Stimulated activated CD4-positive, alpha-beta T cell treated with anti-CD3 and anti-CD28 coated beads, Interleukin-1b, Interleukin-23, amount 100 ng/mL, for 24 hours (primary cell): ENCODE results near the gene ULK1.

Experiments used
- DNase-seq, 4 experiments: peaks; one replicate each; pipeline ENCODE4 v3.0.0-alpha.2; 2020; ENCODE audit warnings: low read depth in 4 of 4, low spot score in 1 of 4

The ULK1 gene

DNA sequence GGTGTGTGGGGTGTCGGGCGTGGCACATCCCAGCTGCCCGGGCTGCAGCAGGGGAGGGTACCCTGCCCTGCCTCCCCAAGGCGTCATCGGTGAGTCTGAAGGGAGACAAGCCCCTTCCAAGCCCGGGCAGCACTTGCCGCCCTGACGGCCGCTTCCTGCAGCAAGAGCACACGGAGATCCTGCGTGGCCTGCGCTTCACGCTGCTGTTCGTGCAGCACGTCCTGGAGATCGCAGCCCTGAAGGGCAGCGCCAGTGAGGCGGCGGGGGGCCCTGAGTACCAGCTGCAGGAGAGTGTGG lies 24.6 kb downstream of the ULK1 start:
- no peak for DNase-seq

DNA sequence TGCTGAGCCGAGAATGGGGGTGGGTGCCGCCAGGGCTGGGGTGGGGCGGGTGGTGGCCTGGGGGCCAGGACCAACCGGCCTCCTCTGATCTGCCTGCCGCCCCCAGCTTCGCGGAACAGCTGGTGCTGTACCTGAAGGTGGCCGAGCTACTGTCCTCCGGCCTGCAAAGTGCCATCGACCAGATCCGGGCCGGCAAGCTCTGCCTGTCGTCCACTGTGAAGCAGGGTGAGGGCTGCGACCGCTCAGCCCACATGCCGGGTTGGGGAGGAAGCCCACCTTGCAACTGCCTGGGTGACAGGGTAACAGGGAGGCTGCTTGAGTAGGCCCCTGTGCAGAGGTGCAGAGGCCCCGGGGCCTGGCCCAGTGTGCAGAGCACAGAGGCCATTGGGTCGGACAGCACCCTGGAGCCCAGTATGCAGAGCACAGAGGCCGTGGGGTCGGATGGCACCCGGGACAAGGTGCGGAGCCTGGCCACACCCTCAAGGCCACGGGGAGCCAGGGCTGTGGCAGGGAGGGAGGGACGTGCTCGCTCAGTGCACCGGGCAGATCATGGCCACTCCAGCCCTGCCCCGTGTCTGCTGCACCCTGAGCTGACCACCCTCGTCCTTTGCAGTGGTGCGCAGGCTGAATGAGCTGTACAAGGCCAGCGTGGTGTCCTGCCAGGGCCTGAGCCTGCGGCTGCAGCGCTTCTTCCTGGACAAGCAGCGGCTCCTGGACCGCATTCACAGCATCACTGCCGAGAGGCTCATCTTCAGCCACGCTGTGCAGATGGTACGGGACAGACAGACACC lies 25.1 kb downstream of the ULK1 start:
- no peak for DNase-seq

DNA sequence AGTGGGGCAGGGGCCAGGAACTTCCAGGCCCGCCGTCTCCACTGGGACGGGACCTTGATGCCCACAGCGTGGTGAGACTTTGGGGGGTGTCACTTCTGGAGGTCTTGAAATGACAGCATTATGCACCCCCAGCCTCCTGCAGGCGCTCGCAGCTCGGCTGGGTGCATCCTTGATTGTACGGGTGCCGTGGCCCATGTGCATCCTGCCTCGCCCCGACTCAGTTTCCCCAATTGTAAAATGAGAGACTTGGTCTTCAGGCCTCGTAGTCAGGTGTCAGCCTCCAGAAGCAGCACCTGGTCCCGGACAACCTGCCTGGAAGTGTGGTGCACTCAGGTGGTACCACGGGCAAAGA lies 25.7 kb downstream of the ULK1 start:
- DNase-seq, result no peak

DNA sequence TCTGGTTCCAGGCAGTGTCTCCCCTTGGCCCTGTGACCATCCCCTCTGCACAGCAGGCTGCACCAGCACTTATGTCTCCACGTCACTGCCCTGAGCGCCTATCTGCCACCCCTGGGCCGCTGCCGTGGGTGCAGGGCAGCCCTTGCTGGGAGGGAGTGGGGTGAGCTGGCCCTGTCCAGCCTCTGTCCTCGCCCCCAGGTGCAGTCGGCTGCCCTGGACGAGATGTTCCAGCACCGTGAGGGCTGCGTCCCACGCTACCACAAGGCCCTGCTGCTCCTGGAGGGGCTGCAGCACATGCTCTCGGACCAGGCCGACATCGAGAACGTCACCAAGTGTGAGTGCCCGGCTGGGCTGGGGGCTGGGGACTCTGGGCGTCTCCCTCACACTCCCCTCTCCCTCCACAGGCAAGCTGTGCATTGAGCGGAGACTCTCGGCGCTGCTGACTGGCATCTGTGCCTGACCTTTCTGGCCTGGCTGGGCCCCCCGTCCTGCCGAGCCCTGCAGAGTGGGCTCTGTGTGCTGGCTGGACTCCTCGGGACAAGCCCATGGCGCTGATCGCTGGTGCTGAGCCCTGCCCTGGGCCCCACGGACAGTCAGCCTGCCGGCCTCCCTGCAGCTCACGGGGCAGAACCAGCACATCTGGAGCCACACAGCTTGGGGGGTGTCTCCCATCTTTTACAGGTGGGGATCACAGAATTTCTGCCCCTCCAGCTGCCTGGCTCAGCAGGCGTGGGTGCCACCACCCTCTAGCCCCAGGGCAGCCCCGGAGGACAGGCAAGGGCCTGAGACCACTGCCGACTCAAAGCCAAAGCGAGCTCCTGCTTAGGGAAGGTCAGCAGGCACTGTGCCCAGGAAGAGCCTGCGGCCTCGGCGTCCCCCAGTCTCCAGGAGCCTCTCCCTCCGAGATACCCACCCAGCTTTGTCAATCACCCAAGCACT lies 26.7 kb downstream of the ULK1 start:
- DNase-seq, result no peak

DNA sequence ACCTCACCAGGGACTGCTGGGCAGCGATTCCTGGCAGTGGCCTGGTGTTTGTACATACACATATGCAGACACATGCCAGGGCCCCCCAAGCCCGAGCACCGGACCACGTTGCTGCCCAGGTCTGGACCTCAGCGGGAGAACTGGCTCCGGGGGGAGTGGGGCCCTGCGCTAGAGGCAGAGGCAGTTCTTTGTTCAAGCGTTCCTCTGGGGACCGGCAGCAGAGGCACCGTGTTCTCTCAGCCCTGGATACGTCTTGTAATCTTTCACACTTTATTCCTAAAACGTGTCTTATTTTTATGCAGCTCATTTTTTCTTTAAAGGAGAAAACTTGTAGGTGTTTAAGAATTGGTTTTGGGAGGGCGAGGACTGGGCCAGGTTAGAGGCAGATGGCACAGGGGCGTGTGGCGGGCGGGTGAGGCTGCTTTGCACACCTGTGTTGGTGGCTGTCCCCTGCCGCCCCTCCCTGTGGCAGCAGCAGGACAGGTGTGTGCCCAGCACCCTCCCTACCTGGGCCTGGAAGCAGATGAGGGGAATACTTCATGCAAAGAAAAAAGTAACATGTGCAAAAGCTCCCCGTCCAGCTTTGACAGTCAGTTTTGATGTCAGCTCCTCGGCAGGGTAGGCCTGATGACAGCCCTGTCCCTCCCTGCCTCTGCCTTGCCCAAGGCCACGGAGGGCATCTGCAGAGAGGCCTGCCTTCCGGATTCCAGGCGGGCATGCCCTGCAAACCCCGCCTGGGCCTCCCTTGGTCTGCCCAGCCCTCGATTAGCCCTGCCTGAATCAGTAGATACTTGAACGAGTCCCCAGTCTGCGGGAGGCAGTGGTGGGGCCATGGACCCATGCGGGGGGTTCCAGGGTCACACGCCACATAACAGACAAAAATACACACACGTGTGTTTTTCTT lies 27.7 kb downstream of the ULK1 start:
- no peak for DNase-seq

DNA sequence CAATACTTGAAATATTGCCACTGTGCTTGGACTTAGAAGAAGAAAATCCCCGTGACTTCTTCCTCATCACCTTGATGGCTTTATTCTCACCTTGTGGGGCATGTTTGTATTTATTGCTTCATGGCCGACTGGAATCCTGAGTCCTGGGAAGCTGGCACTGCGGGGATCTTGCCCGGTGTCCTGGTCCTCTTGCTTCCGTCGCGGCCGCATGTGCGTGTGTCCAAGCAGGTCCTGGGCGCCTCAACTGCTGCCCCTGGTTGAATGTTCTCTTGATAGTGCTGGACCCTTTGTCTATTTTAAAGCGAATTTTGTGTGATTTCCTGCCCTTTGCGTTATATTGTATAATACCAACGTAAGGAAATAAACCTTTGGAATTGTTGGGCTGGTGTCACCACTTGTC lies 28.4 kb downstream of the ULK1 start:
- DNase-seq, result no peak

DNA sequence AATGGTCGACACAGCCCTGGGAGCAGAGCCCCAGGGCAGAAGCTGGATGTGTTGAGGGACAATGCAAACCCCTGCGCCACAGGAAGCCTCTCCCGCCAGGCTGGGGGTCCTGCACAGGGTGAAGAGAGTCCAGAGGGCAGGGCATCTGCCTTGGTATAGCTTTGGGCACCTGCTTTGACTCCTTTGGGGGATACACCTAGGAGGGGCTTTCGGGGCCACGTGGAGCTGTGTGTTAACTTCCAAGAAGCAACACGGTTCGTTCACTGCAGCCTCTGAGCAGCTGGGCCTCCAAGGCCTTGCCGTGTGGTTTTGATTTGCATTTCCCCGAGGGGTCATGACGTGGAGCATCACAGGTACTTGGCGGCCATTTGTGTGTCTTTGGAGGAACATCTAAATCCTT lies 28.8 kb downstream of the ULK1 start:
- DNase-seq, result no peak

DNA sequence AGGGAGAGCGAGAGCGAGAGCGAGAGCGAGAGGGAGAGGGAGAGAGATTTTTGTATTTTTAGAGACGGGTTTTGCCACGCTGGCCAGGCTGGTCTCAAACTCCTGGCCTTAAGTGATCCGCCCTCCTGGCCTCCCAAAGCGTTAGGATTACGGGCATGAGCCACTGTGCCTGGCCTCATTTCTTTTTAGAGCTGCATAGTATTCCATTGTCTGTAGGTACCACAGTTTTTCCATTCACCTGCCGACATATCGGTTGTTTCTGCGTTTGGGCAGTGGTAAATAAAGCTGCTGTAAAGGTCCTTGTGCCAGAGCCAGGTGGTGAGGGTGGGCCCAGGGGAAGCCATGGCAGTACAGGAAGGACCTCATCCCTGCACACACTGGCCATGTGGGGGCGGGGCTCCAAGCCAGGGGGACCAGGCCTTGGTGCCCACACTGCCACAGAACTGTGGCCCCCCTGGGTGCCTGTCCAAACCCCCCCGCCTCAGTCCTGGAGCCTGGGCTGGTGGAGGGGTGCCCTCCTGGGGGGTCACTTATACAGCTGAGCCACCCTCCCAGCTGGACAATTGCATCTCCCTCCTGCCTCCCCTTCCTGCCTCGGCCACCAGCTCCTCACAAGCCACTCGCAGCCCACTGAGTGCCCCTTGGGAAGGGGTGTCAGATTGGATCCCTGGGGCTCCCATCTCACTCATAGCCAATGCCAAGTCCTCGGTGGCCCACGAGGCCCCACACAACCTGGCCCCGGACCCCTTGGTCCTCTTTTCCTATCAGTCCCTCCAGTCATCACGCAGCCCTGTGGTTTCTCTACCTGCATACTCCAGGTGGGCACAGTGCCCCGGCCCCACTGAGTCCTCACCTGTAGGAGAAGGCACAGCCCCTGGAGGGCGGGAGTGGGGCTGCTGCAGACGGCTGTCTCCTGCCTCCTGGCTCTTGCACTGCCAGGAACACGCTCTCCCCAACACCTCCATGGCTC lies 33.0 kb downstream of the ULK1 start:
- DNase-seq, result no peak

DNA sequence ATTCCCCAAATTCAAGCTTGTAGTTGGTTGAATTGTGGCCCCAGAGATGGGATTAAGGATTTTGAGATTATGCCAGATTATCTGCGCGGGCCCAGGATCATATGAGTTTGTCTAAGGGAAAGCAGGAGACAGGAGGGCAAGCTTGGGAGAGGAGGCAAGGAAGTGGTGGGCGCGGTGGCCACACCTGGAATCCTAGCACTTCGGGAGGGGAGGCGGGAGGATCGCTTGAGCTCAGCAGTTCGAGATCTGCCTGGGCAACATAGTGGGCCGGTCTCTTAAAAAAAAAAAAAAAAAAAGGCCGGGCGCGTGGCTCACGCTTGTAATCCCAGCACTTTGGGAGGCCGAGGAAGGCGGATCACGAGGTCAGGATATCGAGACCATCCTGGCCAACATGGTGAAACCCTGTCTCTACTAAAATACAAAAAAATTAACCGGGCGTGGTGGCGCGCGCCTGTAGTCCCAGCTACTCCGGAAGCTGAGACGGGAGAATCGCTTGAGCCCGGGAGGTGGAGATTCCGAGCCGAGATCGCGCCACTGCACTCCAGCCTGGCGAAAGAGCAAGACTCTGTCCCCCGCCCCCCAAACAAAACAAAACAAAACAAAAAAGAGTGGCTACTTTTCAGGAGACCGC lies 33.8 kb downstream of the ULK1 start:
- peak in 1 of 4 experiments; percentile 29 for DNase-seq

DNA sequence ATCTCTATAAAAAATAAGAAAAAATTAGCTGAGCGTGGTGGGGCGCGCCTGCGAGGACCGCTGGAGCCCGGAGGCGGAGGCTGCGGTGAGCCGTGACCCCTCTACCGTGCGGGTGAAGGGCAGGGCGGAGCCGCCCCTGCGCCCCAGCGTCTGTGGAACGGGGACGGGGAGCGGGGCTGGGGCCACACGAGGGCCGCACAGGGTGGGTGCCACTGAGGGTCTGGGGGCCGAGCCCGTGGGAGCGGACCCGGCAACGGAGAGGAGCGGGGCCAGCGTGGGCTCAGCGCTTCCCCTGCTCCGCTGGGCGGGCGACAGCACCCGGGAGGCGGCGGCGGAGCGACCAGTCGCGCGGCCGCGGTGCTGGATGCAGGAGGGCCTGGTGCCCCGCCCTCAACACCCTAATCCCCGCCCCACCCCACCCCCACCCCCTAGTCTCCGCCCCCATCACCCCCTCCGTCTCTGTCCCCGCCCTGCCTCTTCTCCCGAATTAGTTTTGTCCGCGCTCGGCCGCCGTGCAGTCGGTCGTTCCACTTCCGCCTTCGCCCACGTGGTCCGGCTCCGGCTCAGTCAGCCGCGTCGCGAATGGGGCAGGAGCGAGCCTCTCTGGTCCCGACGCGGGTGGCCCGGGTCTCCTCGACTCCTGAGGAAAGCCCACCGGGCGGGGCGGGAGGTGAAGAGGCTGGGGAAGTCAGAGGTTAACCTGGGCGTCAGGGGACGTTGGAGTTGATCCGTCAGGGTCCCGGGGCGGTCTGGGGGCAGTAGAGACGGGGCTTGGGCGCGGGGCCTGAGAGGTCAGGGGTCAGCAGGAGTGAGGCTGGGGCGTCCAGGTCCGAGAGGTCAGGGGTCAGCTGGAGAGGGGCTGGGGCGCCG lies 34.5 kb downstream of the ULK1 start, which contains the start of gene PUS1:
TSS of gene PUS1 (plus strand) at position 566 of the 870 bp plus-strand sequence. CDS start 447 bp downstream, outside the sequence.
- DNase-seq, result peak; percentile 78 to 88 (median 82)

DNA sequence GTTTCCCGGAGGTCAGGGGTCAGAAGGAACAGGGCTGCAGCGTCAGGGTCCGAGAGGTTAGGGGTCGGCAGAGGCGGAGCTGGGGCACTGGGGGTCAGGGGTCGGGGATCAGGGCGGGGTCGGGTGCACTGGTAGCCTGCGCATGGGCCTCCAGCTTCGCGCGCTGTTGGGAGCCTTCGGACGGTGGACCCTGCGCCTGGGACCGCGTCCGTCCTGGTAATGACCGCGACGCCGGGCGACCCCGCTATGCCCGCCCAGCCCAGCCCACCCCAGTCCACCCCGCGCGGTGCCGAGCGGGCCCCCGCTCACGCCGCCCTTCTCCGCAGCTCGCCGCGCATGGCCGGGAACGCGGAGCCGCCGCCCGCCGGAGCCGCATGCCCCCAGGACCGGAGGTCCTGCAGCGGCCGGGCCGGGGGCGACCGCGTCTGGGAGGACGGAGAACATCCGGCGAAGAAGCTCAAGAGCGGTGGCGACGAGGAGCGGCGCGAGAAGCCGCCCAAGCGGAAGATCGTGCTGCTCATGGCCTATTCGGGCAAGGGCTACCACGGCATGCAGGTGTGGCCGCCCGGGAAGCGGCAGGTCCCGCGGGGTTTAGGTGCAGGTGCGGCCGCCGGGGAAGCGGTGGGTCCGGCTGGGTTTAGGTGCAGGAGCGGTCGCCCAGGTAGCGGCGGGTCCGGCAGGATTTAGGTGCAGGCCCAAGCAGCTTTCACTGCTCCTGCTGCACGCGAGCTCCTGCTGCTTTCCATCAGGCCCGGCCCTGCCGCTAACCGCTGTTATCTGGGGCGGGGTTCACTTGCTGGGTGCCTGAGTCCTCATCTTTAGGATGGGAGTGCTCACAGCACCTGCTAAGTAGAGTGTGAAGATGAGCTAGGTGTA lies 35.4 kb downstream of the ULK1 start:
- DNase-seq, result no peak

DNA sequence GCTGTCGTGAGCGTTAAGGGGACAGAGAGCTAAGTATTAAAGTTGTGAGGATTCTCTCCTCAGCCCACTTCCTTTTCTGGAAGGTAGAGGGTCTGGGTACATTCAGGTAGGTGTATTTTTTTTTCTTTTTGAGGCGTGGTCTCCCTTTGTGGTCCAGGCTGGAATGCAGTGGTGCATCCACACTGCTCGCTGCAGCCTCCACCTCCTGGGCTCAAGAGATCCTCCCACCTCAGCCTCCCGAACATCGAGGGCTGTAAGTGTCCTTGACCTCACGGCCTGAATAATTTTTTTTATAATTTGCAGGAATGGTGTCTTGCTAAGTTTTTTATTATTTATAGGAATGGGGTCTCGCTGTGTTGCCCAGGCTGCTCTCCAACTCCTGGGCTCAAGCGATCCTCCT lies 36.1 kb downstream of the ULK1 start:
- DNase-seq, result no peak

DNA sequence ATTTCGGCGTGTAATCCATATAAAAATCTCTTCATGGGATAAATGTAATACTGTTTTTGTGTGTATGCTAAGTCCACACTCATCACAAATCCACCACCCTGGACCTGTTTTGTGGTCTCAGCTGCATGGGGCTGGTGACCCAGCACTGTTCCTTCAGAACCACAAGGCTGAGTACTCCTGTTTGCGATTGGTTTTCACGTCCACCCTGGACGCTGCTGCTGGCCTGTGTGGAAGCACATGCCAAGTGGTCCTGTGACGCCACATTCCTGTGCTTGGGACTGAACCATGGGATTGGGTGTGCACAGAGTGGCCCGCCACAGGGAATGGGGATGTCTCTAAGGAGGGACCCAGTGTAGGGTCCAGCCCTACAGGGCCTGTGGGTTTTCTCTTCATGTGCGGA lies 39.0 kb downstream of the ULK1 start:
- DNase-seq, result no peak

DNA sequence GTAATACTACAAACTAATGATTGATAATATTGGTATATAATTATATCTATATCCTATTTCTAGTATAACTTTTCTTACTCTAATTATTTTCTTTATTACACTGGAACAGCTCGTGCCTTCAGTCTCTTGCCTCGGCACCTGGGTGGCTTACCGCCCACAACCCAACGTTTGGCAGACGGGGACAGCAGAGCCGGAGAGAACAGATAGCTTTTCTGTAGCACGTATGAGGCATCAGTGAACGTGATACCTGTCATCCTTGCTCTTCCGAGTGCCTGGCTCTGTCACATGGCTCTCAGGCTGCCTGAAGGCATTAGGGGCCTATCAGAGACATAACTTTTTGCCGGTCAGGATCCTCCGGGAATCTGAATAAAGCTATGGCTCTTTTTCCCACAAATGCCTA lies 40.1 kb downstream of the ULK1 start:
- no peak for DNase-seq

DNA sequence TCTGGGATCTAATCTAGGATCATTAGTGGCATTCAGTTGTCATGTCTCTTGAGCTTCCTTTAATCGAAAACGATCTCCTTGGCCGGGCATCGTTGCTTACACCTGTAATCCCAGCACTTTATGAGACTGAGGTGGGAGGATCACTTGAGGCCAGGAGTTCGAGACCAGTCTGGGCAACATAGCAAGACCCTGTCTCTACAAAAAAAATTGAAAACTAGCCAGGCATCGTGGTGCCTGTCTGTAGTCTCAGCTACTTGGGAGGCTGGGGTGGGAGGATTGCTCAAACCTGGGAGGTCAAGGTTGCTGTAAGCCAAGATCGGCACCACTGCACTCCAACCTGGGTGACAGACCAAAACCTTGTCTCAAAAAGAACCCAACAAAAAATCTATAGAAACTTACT lies 43.7 kb downstream of the ULK1 start:
- DNase-seq, result no peak

DNA sequence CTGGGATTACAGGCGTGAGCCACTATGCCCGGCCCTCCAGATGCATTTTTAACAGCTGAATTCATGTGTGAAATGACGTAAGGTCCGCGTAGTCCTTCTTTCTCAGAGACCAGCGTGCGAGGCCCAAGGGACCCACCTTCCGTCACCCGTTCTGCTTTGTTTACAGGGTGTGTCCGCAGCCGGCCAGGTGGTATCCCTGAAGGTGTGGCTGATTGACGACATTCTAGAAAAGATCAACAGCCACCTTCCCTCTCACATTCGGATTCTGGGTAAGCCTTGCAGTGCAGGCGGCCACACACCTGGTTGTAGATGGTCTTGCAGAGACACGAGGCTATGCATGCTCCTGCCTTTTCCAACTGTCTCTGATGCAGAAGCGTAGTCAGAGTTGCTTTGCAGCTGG lies 44.6 kb downstream of the ULK1 start:
- DNase-seq, result no peak

DNA sequence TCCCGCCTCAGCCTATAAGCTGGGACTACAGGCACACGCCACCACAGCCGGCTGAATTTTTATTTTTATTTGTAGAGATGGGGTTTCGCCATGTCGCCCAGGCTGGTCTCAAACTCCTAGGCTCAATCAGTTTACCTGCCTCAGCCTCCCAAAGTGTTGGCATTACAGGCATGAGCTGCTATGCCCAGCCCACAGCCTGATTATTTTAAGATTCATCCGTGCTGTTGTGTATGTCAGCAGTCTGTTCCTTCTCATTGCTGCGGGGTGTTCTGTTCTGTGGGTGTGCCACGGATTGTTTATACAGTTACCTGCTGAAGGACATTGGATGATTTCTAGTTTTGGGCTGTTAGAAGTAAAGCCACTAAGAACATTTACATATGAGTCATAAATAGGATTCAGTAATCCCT lies 45.7 kb downstream of the ULK1 start:
- no peak for DNase-seq
